Large intestine (tissue), 3 donors: ENCODE measurements around the gene POU2F2. TPM values are rescaled to one million over a fixed set of nuclear protein-coding genes. Genes with fewer than 3 reads are reported as not detected.
"Not testable (repeated sequence)": the region's sequence is repeated elsewhere in the genome, so short reads cannot be mapped to it uniquely, and the experiment has no call there.

Source experiments
- DNase-seq, 2 donors: peaks; one replicate each; pipeline versions ENCODE4 v3.0.0 to v3.0.0-alpha.2; 2013
- H3K27ac ChIP-seq: one replicate; pipeline ENCODE4 v1.5.1; 2013; ENCODE audit warnings: low read length
- H3K27me3 ChIP-seq: 2 replicates; pipeline ENCODE4 v1.6.1; 2013; ENCODE audit warnings: low read length; ENCODE audit not compliant: control insufficient read depth, insufficient read depth
- H3K36me3 ChIP-seq: 2 replicates; pipeline ENCODE4 v1.6.1; 2013; ENCODE audit warnings: low read length; ENCODE audit not compliant: control insufficient read depth, insufficient read depth
- H3K4me1 ChIP-seq: one replicate; pipeline ENCODE4 v1.6.1; 2013; ENCODE audit warnings: low read length; ENCODE audit not compliant: control insufficient read depth, insufficient read depth
- H3K4me3 ChIP-seq: one replicate; pipeline ENCODE4 v1.5.1; 2013; ENCODE audit warnings: low read length
- H3K9me3 ChIP-seq: one replicate; pipeline ENCODE4 v1.6.1; 2013; ENCODE audit warnings: mild to moderate bottlenecking, low read depth, low read length, moderate library complexity; ENCODE audit not compliant: control insufficient read depth
- WGBS: methylation state at CpG from one replicate; pipeline ENCODE4 v1.1.5; 2013; ENCODE audit warnings: low lambda C conversion rate; ENCODE audit not compliant: insufficient coverage; 5-methylcytosine and 5-hydroxymethylcytosine counted together
- polyA plus RNA-seq: library from polyadenylated mRNA; unstranded; fragments of 120-200 nt; gene quantifications from one replicate; pipeline ENCODE4 v1.2.1, GENCODE V29; 2013

Gene POU2F2
- polyA plus RNA-seq, 1 donor, result 2.7 TPM

DNA sequence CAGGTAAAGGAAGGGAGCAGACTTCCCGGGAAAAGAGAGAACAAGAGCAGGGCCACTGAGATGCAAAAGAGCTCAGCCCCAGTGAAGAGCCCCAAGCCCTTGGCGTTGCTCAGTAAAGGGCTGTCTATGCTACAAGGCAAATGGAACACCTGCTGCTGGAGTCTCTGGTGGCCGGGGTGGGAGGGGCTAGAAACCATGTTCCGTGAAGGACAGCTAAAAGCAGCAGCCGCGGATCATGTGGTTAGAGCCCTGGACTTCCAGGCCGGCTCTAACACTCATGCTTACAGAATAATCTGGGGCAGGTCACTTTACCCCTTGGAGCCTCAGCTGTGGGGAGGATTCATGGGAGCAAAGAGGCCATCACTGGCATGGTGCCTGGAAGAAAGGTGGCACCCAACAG, 17.8 kb downstream of the POU2F2 start:
- H3K27me3 ChIP-seq, result peaks cover 10% of the 10 kb centered on the region
- no peaks in the 10 kb centered on the region for H3K9me3 ChIP-seq
- no CpG with 5 or more reads among the region's 7 CpGs for WGBS
- DNase-seq, result no peak
- H3K4me1 ChIP-seq, result no peaks in the 10 kb centered on the region
- H3K36me3 ChIP-seq, result no peaks in the 10 kb centered on the region
- no peak overlapping the region for H3K27ac ChIP-seq
- H3K4me3 ChIP-seq, result no peak overlapping the region

- DNase-seq, result no peak
- no peak overlapping the region for H3K27ac ChIP-seq
These were observed 18.5 kb downstream of the POU2F2 start for GRCh38 chr19:42113641-42114348.

DNA sequence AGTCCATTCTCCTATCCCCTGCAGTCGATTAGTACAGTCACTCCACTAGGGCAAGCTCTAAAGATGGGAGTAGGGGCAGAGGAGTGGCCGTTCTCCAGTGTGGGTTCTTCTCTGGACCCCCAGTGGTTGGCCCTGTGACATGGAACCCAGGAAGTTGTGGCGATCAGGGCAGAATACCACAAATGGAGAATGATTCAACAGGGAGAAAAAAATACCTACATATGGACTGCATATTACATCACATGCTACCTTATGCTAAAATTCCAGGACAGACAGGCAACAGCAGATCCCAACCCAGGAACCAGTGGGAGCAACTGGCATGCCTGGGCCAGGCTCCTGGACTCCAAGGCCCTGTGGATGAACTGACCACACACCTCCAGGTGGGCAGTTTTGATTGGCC, 20.4 kb downstream of the POU2F2 start:
- H3K4me1 ChIP-seq, result no peaks in the 10 kb centered on the region
- no CpG with 5 or more reads among the region's 3 CpGs for WGBS
- H3K27me3 ChIP-seq, result peaks cover 13% of the 10 kb centered on the region
- no peaks in the 10 kb centered on the region for H3K36me3 ChIP-seq
- H3K27ac ChIP-seq, result no peak overlapping the region
- no peaks in the 10 kb centered on the region for H3K9me3 ChIP-seq
- H3K4me3 ChIP-seq, result no peak overlapping the region
- DNase-seq, result no peak

More at GRCh38 chr19:42113641-42114348, 18.5 kb downstream of the POU2F2 start:
- Histone ChIP-seq H3K27me3 (peaks cover 10% of the 10 kb centered on the region), H3K4me1 (no peaks in the 10 kb centered on the region), H3K4me3 (no peak overlapping the region), H3K36me3 (no peaks in the 10 kb centered on the region), H3K9me3 (no peaks in the 10 kb centered on the region)
- WGBS, result no CpG with 5 or more reads among the region's 10 CpGs

GRCh38 chr19:42111384-42111783, 20.9 kb downstream of the POU2F2 start:
- H3K27ac ChIP-seq, result no peak overlapping the region
- 100% methylated on average over 1 of the region's 1 CpG for WGBS
- H3K4me3 ChIP-seq, result no peak overlapping the region
- H3K27me3 ChIP-seq, result peaks cover 14% of the 10 kb centered on the region
- H3K36me3 ChIP-seq, result no peaks in the 10 kb centered on the region
- no peaks in the 10 kb centered on the region for H3K9me3 ChIP-seq
- no peaks in the 10 kb centered on the region for H3K4me1 ChIP-seq
- DNase-seq, result no peak

DNA sequence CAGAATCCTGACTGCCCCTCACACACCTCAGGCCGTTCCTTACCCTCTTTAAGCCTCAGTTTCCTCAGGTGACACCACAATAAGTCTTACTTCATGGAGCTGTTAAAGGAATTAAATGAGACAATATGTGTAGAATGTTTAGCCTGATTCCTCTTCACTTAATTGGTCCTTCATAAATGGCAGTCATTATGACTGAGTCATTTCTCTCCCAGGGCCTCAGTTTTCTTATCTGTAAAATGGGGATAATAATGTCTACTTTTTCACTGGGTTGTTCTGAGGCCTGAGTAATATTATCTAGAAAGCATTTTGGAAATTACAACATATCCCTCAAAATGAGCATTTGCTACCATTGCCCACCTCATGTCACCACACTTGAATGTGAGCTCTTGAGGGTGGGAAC, 21.6 kb downstream of the POU2F2 start:
- H3K4me3 ChIP-seq, result no peak overlapping the region
- peaks cover 16% of the 10 kb centered on the region for H3K27me3 ChIP-seq
- H3K27ac ChIP-seq, result no peak overlapping the region
- WGBS, result no CpG with 5 or more reads among the region's 1 CpG
- no peaks in the 10 kb centered on the region for H3K9me3 ChIP-seq
- no peaks in the 10 kb centered on the region for H3K4me1 ChIP-seq
- H3K36me3 ChIP-seq, result no peaks in the 10 kb centered on the region
- DNase-seq, result no peak

DNA sequence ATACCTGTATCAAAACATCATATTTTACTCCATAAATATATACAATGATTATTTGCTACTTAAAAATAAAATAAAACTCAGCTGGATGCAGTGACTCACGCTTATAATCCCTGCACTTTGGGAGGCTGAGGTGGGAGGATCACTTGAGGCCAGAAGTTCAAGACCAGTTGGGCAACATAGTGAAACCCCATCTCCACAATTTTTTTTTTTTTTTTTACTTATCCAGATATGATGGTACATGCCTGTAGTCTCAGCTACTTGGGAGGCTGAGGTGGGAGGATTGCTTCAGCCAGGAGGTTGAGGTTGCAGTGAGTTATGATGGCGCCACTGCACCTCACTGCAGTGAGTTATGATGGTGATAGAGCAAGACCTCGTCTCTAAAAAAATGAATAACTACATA, 22.4 kb downstream of the POU2F2 start:
- WGBS, result no CpG with 5 or more reads among the region's 3 CpGs
- H3K4me1 ChIP-seq, result no peaks in the 10 kb centered on the region
- no peak for DNase-seq
- no peaks in the 10 kb centered on the region for H3K9me3 ChIP-seq
- H3K27me3 ChIP-seq, result peaks cover 20% of the 10 kb centered on the region
- no peak overlapping the region for H3K4me3 ChIP-seq
- H3K36me3 ChIP-seq, result no peaks in the 10 kb centered on the region
- H3K27ac ChIP-seq, result no peak overlapping the region

GRCh38 chr19:42108527-42109389, 23.5 kb downstream of the POU2F2 start:
- no peak overlapping the region for H3K27ac ChIP-seq
- H3K4me3 ChIP-seq, result no peak overlapping the region
- peak; percentile 57 to 64 for DNase-seq
- H3K9me3 ChIP-seq, result no peaks in the 10 kb centered on the region
- no peaks in the 10 kb centered on the region for H3K36me3 ChIP-seq
- no peaks in the 10 kb centered on the region for H3K4me1 ChIP-seq
- WGBS, result 0% methylated on average over 1 of the region's 16 CpGs
- H3K27me3 ChIP-seq, result peaks cover 18% of the 10 kb centered on the region

- DNase-seq, result no peak
- H3K27ac ChIP-seq, result no peak overlapping the region
- H3K27me3 ChIP-seq, result peaks cover 10% of the 10 kb centered on the region
- no CpG with 5 or more reads among the region's 2 CpGs for WGBS
- H3K4me1 ChIP-seq, result no peaks in the 10 kb centered on the region
- H3K9me3 ChIP-seq, result no peaks in the 10 kb centered on the region
- no peaks in the 10 kb centered on the region for H3K36me3 ChIP-seq
- no peak overlapping the region for H3K4me3 ChIP-seq
These were observed 26.9 kb downstream of the POU2F2 start for GRCh38 chr19:42105368-42105767.

DNA sequence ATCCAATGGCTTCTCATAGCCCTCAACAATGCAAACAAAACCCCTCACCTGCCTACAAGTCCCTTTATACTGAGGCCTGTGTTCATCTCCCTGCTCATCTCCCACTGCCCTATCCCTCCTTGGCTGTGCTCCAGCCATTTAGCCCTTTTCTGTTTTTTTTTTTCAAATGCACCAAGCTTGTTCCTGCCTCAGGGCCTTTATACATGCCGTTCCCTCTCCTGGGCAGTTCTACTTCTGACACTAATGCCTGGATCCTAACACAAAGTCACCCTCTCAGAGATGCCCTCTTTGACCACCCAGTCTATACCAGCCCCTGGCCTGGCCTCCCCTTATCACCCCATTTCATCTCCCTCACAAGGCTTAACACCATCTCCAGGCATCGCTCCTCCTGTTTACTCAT, 29.4 kb downstream of the POU2F2 start:
- no peaks in the 10 kb centered on the region for H3K4me1 ChIP-seq
- no peak overlapping the region for H3K27ac ChIP-seq
- H3K9me3 ChIP-seq, result no peaks in the 10 kb centered on the region
- no peak for DNase-seq
- no peak overlapping the region for H3K4me3 ChIP-seq
- H3K36me3 ChIP-seq, result no peaks in the 10 kb centered on the region
- H3K27me3 ChIP-seq, result peaks cover 9% of the 10 kb centered on the region
- WGBS, result 100% methylated on average over 1 of the region's 2 CpGs

DNA sequence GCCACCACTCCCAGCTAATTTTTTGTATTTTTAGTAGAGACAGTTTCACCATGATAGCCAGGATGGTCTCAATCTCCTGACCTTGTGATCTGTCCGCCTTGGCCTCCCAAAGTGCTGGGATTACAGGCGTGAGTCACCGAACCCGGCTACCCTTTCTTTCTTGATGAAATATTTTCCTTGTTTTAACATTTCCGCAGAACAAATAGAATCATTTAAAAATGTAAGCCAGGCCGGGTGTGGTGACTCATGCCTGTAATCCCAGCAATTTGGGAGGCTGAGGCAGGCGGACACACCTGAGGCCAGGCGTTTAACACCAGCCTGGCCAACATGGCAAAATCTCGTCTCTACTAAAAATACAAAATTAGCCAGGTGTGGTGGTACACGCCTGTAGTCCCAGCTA, 32.0 kb downstream of the POU2F2 start:
- H3K4me1 ChIP-seq, H3K4me3 ChIP-seq, H3K36me3 ChIP-seq, DNase-seq, H3K27ac ChIP-seq, H3K9me3 ChIP-seq: not testable (repeated sequence)
- WGBS, result 70% methylated on average over 4 of the region's 10 CpGs
- peaks cover 18% of the 10 kb centered on the region for H3K27me3 ChIP-seq
